ENCODE data around the gene FBXL19. TPM values are rescaled to one million over a fixed set of nuclear protein-coding genes. Genes with fewer than 3 reads are reported as not detected.

The FBXL19 gene
- total and polyA plus RNA-seq, 2 of the 13 experiments (the other 11 are each of a cell fraction or from before 2014, with no cell fraction given): 6.0 to 13.7 TPM

DNA sequence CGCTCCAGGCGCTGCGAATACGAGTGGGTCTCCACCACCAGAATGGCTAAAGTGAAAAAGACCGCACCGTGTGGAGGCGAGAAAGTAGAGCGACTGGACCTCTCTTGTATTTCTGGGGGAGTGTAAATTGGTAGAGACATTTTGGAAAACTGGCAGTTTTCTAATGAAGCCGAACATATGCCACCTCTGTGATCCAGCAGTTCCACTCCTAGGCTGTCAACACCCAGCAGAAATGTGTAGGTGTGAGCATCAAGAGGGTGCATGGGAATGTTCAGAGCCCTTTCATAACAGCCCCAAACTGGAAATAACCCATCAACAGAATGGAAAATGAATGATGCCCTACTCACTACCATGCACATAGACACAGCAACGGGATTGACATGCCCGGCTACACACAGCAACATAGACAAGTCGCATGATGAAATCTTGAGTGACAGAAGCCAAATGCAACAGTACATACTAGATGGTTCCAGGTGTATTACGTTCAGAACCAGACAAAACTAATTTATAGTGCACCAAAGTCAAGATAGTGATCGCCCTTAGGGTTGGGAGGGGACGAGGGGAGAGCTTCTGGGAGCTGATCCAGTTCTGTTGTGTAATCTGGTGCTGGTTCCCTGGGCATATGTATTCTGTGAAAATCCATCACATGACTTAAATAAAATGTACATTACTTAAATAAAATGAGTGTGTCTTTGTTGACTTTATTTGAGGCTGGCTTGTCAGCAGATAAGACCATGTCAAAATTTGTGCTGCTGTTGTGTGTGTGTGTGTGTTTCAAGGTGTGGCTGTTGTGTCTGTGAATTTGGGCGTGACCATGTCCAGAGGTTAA, 28.6 kb upstream of the FBXL19 start (continued):
- TF ChIP-seq, protein P1, sequence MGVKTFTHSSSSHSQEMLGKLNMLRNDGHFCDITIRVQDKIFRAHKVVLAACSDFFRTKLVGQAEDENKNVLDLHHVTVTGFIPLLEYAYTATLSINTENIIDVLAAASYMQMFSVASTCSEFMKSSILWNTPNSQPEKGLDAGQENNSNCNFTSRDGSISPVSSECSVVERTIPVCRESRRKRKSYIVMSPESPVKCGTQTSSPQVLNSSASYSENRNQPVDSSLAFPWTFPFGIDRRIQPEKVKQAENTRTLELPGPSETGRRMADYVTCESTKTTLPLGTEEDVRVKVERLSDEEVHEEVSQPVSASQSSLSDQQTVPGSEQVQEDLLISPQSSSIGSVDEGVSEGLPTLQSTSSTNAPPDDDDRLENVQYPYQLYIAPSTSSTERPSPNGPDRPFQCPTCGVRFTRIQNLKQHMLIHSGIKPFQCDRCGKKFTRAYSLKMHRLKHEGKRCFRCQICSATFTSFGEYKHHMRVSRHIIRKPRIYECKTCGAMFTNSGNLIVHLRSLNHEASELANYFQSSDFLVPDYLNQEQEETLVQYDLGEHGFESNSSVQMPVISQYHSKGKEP (CRISPR knock-in tag; IDR thresholded peaks at IDR 0.05): no peak
- TF ChIP-seq, protein P2, sequence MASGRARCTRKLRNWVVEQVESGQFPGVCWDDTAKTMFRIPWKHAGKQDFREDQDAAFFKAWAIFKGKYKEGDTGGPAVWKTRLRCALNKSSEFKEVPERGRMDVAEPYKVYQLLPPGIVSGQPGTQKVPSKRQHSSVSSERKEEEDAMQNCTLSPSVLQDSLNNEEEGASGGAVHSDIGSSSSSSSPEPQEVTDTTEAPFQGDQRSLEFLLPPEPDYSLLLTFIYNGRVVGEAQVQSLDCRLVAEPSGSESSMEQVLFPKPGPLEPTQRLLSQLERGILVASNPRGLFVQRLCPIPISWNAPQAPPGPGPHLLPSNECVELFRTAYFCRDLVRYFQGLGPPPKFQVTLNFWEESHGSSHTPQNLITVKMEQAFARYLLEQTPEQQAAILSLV (CRISPR knock-in tag; IDR thresholded peaks at IDR 0.05; ENCODE audit: borderline replicate concordance): no peak
- no peak; the same call in 1 of the 2 replicates for TF ChIP-seq HES4 (CRISPR knock-in tag; IDR thresholded peaks at IDR 0.05; ENCODE audit: borderline replicate concordance)
- TF ChIP-seq MYNN (CRISPR knock-in tag; IDR thresholded peaks at IDR 0.05; ENCODE audit: low read depth): no peak
- TF ChIP-seq GATA4 (IDR thresholded peaks at IDR 0.05; ENCODE audit: borderline replicate concordance, low read depth): 0 out of 2 replicates have a peak, but pooled peaks have one; percentile 3
- TF ChIP-seq ZNF589 (CRISPR knock-in tag; conservative IDR thresholded peaks at IDR 0.05): no peak
- TF ChIP-seq, protein P3, sequence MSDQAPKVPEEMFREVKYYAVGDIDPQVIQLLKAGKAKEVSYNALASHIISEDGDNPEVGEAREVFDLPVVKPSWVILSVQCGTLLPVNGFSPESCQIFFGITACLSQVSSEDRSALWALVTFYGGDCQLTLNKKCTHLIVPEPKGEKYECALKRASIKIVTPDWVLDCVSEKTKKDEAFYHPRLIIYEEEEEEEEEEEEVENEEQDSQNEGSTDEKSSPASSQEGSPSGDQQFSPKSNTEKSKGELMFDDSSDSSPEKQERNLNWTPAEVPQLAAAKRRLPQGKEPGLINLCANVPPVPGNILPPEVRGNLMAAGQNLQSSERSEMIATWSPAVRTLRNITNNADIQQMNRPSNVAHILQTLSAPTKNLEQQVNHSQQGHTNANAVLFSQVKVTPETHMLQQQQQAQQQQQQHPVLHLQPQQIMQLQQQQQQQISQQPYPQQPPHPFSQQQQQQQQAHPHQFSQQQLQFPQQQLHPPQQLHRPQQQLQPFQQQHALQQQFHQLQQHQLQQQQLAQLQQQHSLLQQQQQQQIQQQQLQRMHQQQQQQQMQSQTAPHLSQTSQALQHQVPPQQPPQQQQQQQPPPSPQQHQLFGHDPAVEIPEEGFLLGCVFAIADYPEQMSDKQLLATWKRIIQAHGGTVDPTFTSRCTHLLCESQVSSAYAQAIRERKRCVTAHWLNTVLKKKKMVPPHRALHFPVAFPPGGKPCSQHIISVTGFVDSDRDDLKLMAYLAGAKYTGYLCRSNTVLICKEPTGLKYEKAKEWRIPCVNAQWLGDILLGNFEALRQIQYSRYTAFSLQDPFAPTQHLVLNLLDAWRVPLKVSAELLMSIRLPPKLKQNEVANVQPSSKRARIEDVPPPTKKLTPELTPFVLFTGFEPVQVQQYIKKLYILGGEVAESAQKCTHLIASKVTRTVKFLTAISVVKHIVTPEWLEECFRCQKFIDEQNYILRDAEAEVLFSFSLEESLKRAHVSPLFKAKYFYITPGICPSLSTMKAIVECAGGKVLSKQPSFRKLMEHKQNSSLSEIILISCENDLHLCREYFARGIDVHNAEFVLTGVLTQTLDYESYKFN (CRISPR knock-in tag; conservative IDR thresholded peaks at IDR 0.05): no peak
- TF ChIP-seq, protein P4, sequence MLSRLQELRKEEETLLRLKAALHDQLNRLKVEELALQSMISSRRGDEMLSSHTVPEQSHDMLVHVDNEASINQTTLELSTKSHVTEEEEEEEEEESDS (CRISPR knock-in tag; IDR thresholded peaks at IDR 0.05; ENCODE audit: borderline replicate concordance): peak; percentile 20; the same call in 1 of the 2 replicates
- no peak for TF ChIP-seq ZNF292 (CRISPR knock-in tag; IDR thresholded peaks at IDR 0.05; ENCODE audit: borderline replicate concordance, low read depth)
- TF ChIP-seq ZNF773 (CRISPR knock-in tag; IDR thresholded peaks at IDR 0.05; ENCODE audit: borderline replicate concordance): no peak
- 0 out of 2 replicates have a peak, but pooled peaks have one; percentile 5 for TF ChIP-seq ZMYM2 (CRISPR knock-in tag; IDR thresholded peaks at IDR 0.05)
- no peak for TF ChIP-seq HNRNPUL1 (IDR thresholded peaks at IDR 0.05; ENCODE audit: low read depth, low read length)
- no peak for TF ChIP-seq MED1 (CRISPR knock-in tag; IDR thresholded peaks at IDR 0.05)
- 0 out of 2 replicates have a peak, but pooled peaks have one; percentile 22 for TF ChIP-seq ZNF761 (CRISPR knock-in tag; conservative IDR thresholded peaks at IDR 0.05)
- no peak for TF ChIP-seq CENPT (CRISPR knock-in tag; IDR thresholded peaks at IDR 0.05; ENCODE audit: low read depth)
- TF ChIP-seq KDM5A (IDR thresholded peaks at IDR 0.05; ENCODE audit: borderline replicate concordance, low read length): no peak
- TF ChIP-seq, protein P5, sequence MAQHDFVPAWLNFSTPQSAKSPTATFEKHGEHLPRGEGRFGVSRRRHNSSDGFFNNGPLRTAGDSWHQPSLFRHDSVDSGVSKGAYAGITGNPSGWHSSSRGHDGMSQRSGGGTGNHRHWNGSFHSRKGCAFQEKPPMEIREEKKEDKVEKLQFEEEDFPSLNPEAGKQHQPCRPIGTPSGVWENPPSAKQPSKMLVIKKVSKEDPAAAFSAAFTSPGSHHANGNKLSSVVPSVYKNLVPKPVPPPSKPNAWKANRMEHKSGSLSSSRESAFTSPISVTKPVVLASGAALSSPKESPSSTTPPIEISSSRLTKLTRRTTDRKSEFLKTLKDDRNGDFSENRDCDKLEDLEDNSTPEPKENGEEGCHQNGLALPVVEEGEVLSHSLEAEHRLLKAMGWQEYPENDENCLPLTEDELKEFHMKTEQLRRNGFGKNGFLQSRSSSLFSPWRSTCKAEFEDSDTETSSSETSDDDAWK (CRISPR knock-in tag; IDR thresholded peaks at IDR 0.05): no peak
- TF ChIP-seq, protein P6, sequence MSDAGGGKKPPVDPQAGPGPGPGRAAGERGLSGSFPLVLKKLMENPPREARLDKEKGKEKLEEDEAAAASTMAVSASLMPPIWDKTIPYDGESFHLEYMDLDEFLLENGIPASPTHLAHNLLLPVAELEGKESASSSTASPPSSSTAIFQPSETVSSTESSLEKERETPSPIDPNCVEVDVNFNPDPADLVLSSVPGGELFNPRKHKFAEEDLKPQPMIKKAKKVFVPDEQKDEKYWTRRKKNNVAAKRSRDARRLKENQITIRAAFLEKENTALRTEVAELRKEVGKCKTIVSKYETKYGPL (CRISPR knock-in tag; IDR thresholded peaks at IDR 0.05): no peak
- no peak for TF ChIP-seq RXRA (CRISPR knock-in tag; IDR thresholded peaks at IDR 0.05)
- no peak for TF ChIP-seq HIVEP1 (CRISPR knock-in tag; IDR thresholded peaks at IDR 0.05)

Measured in HepG2 (cell line).